GM18526 (cell line): Measurements from ENCODE around the gene SREBF1.

Experiments used
- POLR2A ChIP-seq: IDR thresholded peaks from 3 replicates; pipeline ENCODE4 v1.6.1; 2011; ENCODE audit not compliant: insufficient read length; ENCODE audit errors: extremely low read depth

The SREBF1 gene

GRCh38 chr17:17848311-17849082 is 11.7 kb upstream of the SREBF1 start:
- TF ChIP-seq POLR2A = no peak

DNA sequence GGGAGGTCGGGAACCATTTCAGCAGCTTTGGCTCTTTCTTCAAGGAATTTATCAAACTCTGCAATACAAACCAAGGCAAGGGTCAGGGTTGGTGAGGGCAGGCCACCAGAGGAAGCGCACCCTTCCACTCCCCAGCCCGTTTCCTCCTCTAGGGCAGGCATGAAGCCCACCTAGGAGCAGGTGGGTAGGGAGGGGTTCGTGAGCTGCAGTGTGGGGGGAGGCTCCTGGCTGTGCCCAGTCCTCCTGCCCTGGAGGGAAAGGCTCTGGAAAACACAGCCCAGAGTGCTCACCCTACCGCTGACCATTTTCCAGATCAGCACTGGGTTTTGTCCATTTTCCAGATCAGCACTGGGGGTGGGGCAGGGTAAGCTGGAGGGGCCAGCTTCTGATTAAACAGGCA is 10.9 kb upstream of the SREBF1 start:
- TF ChIP-seq POLR2A = no peak

DNA sequence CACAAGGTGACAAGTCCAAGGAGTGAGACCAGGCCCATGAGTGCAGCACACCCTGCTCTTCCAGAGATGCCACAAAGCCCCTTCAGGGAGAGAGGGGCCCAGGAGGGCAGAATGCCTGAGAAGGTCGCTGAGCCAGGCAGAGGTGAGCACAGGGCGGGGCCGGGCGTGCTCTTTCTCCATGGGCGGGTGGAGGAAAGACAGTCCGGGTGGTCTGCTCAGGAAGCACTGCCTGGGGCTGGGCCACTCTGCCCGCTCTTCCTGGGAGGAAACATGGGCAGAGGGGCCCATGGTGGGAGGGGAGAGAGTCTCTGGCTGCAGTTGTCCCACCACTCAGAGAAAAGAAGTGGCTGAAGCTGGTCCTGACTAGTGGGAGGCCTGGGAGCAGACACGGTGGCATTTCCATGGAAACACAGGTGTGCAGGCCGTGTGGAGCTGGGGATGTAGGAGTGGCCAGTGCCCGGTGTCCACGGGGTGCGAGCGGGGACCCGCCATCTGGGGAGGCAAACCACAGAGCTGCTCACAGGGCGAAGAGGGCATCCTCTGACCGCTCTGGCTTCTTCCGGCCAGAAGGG is 10.4 kb upstream of the SREBF1 start:
- no peak for TF ChIP-seq POLR2A

- TF ChIP-seq POLR2A = no peak
These were observed 9.9 kb upstream of the SREBF1 start for GRCh38 chr17:17846645-17847044.

DNA sequence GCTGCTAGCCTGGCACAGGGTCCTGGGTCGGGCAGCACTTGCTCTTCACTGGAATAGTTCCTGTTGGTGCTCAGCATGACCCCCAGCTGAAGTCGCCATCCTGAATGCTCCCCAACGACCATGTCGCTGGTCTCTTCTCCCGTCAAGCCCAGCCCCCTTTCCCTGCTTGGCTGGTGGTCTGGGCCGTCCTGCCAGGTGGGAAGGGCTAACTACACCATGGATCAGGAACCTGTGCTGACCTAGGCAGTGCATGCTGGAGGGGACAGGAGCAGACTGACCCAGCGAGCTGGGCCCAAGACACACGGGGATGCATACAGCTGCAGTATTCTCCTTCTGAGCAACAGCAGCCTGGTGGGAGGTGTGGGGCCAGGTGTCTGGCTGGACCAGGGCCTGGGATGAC is 9.2 kb upstream of the SREBF1 start:
- TF ChIP-seq POLR2A = no peak

DNA sequence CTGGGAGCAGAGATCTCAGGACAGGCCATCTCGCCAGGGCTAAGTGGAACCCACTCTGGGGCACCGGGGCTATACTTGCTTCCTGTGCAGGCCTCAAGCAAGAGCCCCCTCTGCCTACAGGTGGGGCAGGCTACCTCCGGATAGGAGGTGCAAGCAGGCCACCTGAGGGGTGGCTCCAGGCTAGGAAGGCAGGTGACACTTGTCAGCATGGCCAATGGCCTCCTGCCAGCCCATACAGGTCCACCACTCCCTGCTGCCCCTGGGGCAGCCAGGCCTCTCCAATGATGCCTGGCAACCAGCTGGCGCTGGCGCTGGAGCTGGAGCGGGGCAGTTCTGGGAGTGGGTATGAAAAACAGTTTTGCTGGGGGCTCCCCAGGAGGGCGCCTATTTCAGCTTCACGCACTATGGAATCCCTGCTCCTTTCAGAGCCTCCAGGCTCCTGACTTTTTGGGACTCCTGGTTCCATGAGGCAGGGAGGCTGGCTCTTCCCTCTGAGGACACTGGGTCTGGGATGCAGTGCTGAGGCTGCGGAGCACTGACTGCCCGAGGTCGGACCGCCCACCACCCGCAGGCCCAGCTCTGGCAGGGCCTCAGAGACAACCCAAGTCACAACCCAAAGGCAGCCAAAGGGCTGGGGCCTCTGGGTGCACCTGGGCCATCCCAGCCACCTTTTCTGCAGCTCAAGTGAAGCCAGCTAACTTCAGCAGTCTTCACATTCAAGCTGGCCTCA is 8.4 kb upstream of the SREBF1 start:
- TF ChIP-seq POLR2A = no peak

DNA sequence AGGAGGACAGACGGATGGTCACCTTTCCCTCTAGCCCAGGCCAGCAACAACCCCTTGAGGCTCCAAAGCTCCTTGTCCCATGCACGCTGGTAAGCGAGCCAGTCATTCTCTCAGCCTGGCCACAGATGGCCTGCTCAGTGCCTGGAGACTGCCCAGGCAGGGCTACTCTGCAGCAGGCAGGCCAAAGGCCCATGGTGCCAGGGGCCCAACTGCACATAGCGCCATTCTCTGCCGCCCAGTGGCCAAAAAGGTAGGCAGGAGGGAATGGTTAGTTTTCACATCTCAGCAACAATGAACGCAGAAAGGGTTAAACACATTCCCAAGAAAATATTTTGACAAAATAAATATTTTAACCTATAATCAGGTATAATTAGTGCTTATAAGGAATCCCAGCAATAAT is 7.7 kb upstream of the SREBF1 start:
- no peak for TF ChIP-seq POLR2A

GRCh38 chr17:17844079-17844478 is 7.3 kb upstream of the SREBF1 start:
- TF ChIP-seq POLR2A = no peak

DNA sequence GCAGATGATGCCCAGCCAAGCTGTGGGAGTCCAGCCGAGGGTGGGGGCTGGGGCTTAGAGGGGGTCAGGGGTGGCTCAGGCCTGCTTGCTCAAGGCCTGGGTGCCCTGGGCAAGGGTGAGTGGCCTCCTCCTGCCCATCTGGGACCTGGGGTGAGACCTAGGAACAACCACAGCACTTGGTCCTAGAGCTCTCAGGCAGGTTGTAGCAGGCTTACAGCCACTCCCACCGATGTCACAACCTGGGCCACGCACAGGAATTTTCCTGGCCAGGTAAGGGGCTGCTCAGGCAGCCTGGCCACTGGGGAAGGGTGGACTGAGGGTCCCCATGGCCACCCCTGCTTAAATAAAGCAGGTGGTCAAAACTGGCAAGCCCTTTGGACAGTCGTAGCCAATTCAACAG is 6.3 kb upstream of the SREBF1 start:
- no peak for TF ChIP-seq POLR2A

DNA sequence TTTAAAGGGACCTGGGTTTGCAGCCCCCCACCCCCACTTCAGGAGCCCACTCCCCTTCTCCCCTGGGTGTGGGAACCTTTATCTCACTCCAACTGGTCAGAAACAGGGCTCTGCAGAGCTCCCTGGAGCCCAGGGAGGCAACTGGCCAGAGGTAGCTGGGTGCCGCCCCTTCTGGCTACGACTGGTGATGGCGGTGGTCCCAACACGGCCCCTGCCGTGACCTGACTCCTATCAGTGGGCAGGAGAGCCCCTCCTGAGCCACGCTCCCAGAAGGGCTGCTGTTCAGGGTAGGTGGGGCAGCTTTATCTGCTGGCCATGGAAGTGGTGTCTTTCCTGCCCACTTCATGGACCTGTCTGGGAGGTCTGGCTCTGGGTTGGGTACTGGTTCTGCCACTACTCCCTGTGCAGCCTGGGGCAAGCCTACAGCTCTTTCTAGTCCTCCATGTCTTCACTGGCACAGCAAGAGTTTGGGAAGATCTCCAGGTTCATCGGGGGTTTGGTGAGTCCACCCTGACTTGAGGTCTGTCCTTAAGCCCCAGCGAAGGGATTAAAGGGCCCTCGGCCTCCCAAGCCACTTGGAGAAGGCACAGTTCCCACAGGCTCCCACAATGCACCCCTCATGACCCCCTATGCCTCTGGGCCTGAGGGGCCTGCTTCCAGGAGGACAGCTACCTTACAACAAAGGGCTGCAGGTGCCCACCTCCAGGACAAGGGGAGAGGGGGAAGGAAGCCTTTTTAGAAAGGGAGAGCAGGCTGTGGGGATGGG is 5.5 kb upstream of the SREBF1 start:
- no peak for TF ChIP-seq POLR2A

GRCh38 chr17:17841601-17842025 is 4.8 kb upstream of the SREBF1 start:
- no peak for TF ChIP-seq POLR2A

DNA sequence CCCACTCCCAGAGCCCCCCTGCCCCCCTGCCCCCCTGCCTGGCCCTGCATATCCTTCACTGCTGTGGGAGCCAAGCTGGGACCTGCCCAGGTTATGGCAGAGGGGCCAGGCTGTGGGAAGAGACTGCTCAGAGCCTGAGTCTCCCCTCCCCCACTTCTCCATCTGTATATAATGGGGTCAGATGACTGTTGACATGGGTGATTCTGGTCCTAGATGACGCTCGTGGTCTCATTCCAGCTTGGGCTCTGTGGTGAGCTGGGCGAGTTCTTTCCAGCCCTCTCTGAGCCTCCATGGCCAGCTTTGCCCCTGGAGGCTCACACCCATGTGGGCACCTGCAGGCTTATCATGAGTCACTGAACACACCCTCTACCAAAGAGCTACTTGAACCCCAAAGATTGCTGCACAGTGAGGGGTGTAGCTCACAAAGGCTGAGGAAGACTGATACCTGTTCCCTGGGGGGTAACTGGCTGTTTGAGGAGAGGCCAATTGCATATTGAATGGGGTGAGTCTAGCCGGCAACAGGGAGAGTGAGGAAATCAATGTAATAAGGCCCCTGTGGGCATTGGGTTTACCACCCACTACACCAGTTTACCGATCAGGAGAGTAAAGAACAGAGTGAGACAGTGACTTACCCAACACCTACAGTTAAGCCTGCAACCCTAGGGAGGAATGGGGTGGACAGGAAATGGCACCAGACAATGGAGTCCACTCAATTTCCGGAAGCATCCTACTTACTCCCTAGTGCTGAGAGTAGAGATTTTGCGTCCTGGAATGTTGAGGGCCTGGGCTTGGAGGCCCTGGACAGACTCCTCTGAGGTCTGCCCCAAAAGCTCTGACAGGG is 4.2 kb upstream of the SREBF1 start:
- no peak for TF ChIP-seq POLR2A

DNA sequence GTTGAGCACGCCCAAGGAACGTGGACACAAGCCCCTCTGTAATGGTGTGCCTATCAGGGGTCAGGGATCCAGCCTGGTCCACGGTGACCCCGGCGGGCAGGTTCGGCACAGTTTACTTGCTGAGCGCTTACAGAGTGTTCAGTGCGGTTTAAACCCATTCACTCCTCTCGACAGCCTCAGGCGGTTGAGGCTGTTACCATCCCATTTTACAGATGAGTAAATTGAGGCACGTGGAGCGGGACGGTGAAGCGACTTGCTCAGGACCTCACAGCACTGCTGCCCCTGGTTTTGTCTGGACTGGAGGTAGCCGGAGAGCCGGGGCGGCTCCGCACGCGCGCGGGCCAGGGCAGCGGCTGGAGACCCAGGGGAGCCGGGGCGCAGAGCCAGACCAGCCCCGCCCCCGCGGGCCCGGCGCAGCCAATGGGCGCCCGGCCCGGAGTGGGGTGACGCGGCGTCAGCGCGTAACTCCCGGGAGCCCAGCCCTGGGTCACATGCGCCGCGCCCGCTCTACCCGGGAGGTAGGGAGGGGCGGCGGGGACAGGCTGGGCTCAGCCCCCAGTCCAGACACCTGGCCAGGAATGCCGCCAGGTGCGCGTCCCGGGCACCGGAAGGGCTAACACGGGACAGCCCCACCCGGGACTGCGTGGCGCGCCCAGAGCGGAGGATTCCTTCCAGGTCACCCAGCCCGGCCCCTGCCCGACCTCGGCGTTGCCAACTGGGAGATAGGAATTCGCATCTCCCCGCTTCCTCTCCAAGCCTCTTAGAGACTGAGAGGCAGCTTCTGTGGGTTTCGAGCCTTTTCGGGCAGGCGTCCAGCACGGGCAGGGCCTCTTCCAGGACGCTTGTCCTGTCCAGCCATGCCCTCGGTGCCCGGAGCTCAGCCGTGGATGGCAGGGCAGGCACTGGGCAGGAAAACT is 3.3 kb upstream of the SREBF1 start:
- peak; percentile 94 for TF ChIP-seq POLR2A
